Karpas-422 (cell line): ENCODE measurements around the gene STARD7. TPM values are rescaled to one million over a fixed set of nuclear protein-coding genes. Genes with fewer than 3 reads are reported as not detected.
"Not testable (repeated sequence)": the region's sequence is repeated elsewhere in the genome, so short reads cannot be mapped to it uniquely, and the experiment has no call there.

Experiments used
- DNase-seq: peaks from one replicate; pipeline ENCODE4 v3.0.0-alpha.2; 2015
- H2AFZ ChIP-seq: fragments of 200-600 bp; sonication (generic); 2 replicates; pipeline ENCODE4 v1.6.1; 2014; ENCODE audit warnings: antibody characterized with exemption, low read length, mixed read lengths
- H3K27ac ChIP-seq: fragments of 200-600 bp; sonication (generic); 2 replicates; pipeline ENCODE4 v1.5.1; 2014; ENCODE audit warnings: mild to moderate bottlenecking, low read length, moderate library complexity
- H3K27me3 ChIP-seq: fragments of 200-600 bp; sonication (generic); 2 replicates; pipeline ENCODE4 v1.6.1; 2014; ENCODE audit warnings: low read length, mixed read lengths
- H3K36me3 ChIP-seq: fragments of 200-600 bp; sonication (generic); 2 replicates; pipeline ENCODE4 v1.6.1; 2014; ENCODE audit warnings: low read length, mixed read lengths; ENCODE audit not compliant: insufficient read depth
- H3K4me1 ChIP-seq: fragments of 200-600 bp; sonication (generic); 2 replicates; pipeline ENCODE4 v1.6.1; 2014; ENCODE audit warnings: mild to moderate bottlenecking, low read length, mixed read lengths
- H3K4me2 ChIP-seq: fragments of 200-600 bp; sonication (generic); 2 replicates; pipeline ENCODE4 v1.6.1; 2014; ENCODE audit warnings: low read length, low read depth, mild to moderate bottlenecking; ENCODE audit not compliant: poor library complexity, severe bottlenecking
- H3K4me3 ChIP-seq: fragments of 200-600 bp; sonication (generic); 2 replicates; pipeline ENCODE4 v1.5.1; 2014; ENCODE audit warnings: mild to moderate bottlenecking, antibody characterized with exemption, low read length, mixed read lengths
- H3K79me2 ChIP-seq: fragments of 200-600 bp; sonication (generic); 2 replicates; pipeline ENCODE4 v1.6.1; 2014; ENCODE audit warnings: mild to moderate bottlenecking, low read length, mixed read lengths
- H3K9ac ChIP-seq: fragments of 200-600 bp; sonication (generic); 2 replicates; pipeline ENCODE4 v1.6.0; 2014; ENCODE audit warnings: low read length
- H3K9me2 ChIP-seq: fragments of 200-600 bp; sonication (generic), shearing (Covaris generic); replicated peaks from 2 replicates; pipeline ENCODE4 v1.6.0; 2014; ENCODE audit warnings: mild to moderate bottlenecking, low read length, moderate library complexity; ENCODE audit not compliant: insufficient read depth
- H3K9me3 ChIP-seq: fragments of 300-700, 200-600 bp; sonication (generic); 2 replicates; pipeline ENCODE4 v1.6.1; 2014; ENCODE audit warnings: low read length, mixed read lengths
- H4K20me1 ChIP-seq: fragments of 200-600 bp; sonication (generic); 2 replicates; pipeline ENCODE4 v1.6.1; 2014; ENCODE audit warnings: mild to moderate bottlenecking, antibody characterized with exemption, low read length, low read depth; ENCODE audit not compliant: insufficient read depth
- total RNA-seq: library from RNA; depleted of rRNA; stranded (reverse); fragments of >200 nt; shearing (Covaris generic); gene quantifications from 2 replicates; pipeline ENCODE4 v1.2.3, GENCODE V29; 2014; ENCODE audit warnings: low replicate concordance; rRNA removed

The STARD7 gene, protein sequence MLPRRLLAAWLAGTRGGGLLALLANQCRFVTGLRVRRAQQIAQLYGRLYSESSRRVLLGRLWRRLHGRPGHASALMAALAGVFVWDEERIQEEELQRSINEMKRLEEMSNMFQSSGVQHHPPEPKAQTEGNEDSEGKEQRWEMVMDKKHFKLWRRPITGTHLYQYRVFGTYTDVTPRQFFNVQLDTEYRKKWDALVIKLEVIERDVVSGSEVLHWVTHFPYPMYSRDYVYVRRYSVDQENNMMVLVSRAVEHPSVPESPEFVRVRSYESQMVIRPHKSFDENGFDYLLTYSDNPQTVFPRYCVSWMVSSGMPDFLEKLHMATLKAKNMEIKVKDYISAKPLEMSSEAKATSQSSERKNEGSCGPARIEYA
- 140 and 167 TPM in 2 replicates for total RNA-seq

DNA sequence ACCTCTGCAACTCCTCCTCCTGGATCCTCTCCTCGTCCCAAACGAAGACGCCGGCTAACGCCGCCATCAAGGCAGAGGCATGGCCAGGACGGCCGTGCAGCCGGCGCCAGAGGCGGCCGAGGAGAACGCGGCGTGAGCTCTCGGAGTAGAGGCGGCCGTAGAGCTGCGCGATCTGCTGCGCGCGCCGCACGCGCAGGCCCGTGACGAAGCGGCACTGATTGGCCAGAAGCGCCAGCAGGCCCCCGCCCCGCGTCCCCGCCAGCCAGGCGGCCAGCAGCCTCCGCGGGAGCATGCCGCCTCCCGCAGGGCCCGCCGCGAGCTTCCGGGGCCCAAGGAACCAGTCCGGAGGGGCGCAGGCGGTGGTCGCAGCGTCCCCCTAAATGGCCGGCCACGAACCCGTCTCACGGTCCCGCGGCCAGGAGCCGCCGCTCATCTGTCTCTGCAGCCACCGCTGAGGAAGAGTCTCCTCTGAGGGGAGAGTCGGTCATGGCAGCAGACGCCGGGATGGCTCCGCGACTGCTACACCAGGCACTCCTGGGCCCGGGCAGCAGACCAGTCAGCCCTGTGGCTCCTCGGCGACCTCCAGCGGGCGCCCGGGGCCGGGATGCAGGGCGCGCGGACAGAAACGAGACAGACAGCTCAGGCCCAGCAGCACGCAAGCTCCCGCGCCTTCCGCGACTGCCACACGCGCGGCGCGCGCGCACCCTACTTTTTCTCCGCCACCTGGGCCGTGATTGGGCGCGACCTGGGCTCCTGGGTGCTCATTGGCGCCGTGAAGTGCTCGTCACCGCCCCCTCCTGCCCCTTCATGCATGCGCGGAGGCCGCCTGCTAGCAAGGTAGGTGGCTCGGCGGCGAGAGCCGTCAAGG lies at the start of gene STARD7:
TSS of gene STARD7 (minus strand) at position 685 of the 868 bp plus-strand sequence. CDS start at position 292, 393 bp downstream.
- Histone ChIP-seq H2AFZ (0 out of 2 replicates have a peak within 1 kb of the TSS, but pooled peaks have one; percentile 18), H3K9ac (peak within 1 kb of the TSS; percentile 95), H4K20me1 (peaks cover 42% of the 10 kb centered on the region), H3K4me2 (peak within 1 kb of the TSS; percentile 95), H3K9me3 (no peaks in the 10 kb centered on the region), H3K79me2 (peaks cover 92% of the 10 kb centered on the region), H3K4me1 (peaks cover 69% of the 10 kb centered on the region), H3K4me3 (peak within 1 kb of the TSS; percentile 82), H3K27me3 (no peaks in the 10 kb centered on the region), H3K9me2 (no peaks in the 10 kb centered on the region), H3K27ac (peak within 1 kb of the TSS; percentile 72), H3K36me3 (peaks cover 17% of the 10 kb centered on the region; the same call in 1 of the 2 replicates)
- DNase-seq, result peak; percentile 99

DNA sequence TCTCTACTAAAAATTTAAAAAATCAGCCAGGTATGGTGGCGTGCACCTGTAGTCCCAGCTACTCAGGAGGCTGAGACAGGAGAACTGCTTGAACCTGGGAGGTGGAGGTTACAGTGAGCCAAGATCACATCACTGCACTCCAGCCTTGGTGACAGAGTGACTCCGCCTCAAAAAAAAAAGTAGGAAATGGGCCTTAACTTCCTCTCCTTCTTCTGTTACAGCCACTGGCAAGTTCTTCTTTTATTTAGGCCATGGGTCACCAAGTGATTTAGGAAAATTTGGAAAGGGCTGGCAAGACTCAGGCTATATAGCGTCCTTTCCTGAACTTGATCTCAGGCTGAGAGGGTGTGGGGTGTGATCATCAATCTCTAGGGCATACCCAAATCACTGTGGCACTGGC lies 49.1 kb upstream of the STARD7 start:
- H3K9me2 ChIP-seq, H3K4me2 ChIP-seq, DNase-seq, H3K27ac ChIP-seq, H2AFZ ChIP-seq, H3K9ac ChIP-seq, H3K27me3 ChIP-seq, H3K9me3 ChIP-seq, H3K4me3 ChIP-seq: not testable (repeated sequence)
- peaks cover 13% of the 10 kb centered on the region; the same call in 1 of the 2 replicates for H3K36me3 ChIP-seq
- H3K4me1 ChIP-seq, result peaks cover 22% of the 10 kb centered on the region
- H4K20me1 ChIP-seq, result peaks cover 10% of the 10 kb centered on the region; the same call in 1 of the 2 replicates
- peaks cover 60% of the 10 kb centered on the region for H3K79me2 ChIP-seq

DNA sequence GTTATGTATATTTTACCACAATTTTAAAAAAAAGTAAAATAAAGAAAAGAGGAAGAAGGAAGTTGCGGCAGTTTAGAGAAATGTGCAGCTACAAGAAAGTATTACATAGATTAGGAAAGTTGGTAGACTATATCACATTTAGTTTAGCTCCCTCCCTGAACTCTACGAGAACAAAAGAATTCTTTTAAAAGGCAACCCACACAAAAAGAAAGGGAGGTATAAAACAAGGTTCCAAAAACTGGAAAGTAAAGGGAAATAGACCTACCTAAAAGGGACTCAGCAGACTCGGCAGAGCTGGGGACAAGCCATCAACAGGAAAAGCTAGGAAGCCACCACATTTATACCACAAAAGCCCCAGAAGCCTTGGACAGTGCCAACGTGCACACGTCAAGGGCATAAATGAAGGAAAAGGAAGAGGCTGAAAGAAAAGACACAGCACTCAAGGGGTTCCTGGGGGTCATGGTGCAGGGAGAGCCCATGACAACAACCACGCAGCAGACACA lies 48.0 kb upstream of the STARD7 start:
- H2AFZ ChIP-seq, result no peak overlapping the region
- H3K4me1 ChIP-seq, result peaks cover 20% of the 10 kb centered on the region
- peaks cover 51% of the 10 kb centered on the region for H3K79me2 ChIP-seq
- no peaks in the 10 kb centered on the region for H3K9me3 ChIP-seq
- peaks cover 10% of the 10 kb centered on the region; the same call in 1 of the 2 replicates for H4K20me1 ChIP-seq
- H3K27ac ChIP-seq, result no peak overlapping the region
- no peaks in the 10 kb centered on the region for H3K27me3 ChIP-seq
- no peaks in the 10 kb centered on the region for H3K9me2 ChIP-seq
- no peak overlapping the region for H3K4me2 ChIP-seq
- H3K36me3 ChIP-seq, result peaks cover 13% of the 10 kb centered on the region; the same call in 1 of the 2 replicates
- H3K9ac ChIP-seq, result no peak overlapping the region
- no peak for DNase-seq
- H3K4me3 ChIP-seq, result no peak overlapping the region

GRCh38 chr2:96254571-96254970 lies 45.9 kb upstream of the STARD7 start:
- H3K9me2 ChIP-seq, result no peaks in the 10 kb centered on the region
- no peak overlapping the region for H3K27ac ChIP-seq
- H3K4me3 ChIP-seq, result no peak overlapping the region
- H3K9me3 ChIP-seq, result no peaks in the 10 kb centered on the region
- peaks cover 30% of the 10 kb centered on the region for H3K79me2 ChIP-seq
- H3K36me3 ChIP-seq, result peaks cover 13% of the 10 kb centered on the region; the same call in 1 of the 2 replicates
- no peaks in the 10 kb centered on the region for H3K4me1 ChIP-seq
- no peak overlapping the region for H3K9ac ChIP-seq
- no peaks in the 10 kb centered on the region for H4K20me1 ChIP-seq
- DNase-seq, result no peak
- H3K4me2 ChIP-seq, result no peak overlapping the region
- H3K27me3 ChIP-seq, result no peaks in the 10 kb centered on the region
- H2AFZ ChIP-seq, result no peak overlapping the region

DNA sequence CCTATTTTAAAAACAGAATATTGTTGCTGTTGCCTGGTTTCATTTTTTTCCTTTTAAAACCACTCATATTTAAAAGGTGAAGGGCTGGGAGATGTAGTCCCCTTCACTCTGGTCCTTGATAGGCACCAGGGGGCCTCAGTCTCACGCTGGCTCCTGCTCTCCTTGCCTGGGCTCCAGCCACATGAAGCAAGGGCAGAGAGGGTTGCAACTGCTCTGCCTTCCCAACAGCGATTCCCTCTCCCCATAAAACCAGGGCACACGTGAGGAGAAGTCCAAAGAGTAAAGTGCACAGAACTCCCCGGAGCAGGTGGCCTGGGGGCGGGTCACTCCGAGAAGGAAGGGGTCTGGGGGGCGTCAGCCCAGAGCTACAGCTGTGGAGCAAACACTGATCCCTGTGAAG lies 44.4 kb upstream of the STARD7 start:
- H3K27ac ChIP-seq, result no peak overlapping the region
- H4K20me1 ChIP-seq, result no peaks in the 10 kb centered on the region
- no peak overlapping the region for H2AFZ ChIP-seq
- H3K9ac ChIP-seq, result no peak overlapping the region
- peaks cover 14% of the 10 kb centered on the region for H3K79me2 ChIP-seq
- H3K4me2 ChIP-seq, result no peak overlapping the region
- no peaks in the 10 kb centered on the region for H3K9me3 ChIP-seq
- H3K27me3 ChIP-seq, result no peaks in the 10 kb centered on the region
- H3K36me3 ChIP-seq, result peaks cover 13% of the 10 kb centered on the region; the same call in 1 of the 2 replicates
- no peaks in the 10 kb centered on the region for H3K4me1 ChIP-seq
- H3K9me2 ChIP-seq, result no peaks in the 10 kb centered on the region
- no peak for DNase-seq
- no peak overlapping the region for H3K4me3 ChIP-seq

DNA sequence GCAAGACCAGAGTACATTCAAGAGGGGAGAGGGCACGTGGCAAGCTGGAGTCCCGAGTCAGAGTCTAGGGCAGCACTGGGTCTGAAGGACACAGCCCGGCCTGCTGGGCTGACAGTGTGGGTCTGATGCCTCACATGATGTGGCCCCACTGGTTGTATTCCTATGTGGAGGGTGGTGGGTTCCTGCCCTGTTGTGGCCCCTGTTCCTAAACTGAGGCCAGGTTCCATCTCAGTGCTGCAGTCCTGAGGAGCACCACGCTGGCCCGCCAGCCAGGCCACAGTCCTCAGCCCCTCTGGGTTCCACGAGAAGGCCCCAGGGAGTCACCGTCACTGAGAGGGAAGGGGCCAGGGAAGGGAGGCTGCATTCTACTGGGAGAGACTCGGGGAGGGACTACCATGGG lies 43.9 kb upstream of the STARD7 start:
- Histone ChIP-seq H3K4me1 (no peaks in the 10 kb centered on the region), H3K4me3 (no peak overlapping the region), H3K27me3 (no peaks in the 10 kb centered on the region), H3K9me2 (no peaks in the 10 kb centered on the region), H3K4me2 (no peak overlapping the region), H2AFZ (no peak overlapping the region), H3K9me3 (no peaks in the 10 kb centered on the region), H3K9ac (no peak overlapping the region), H3K79me2 (peaks cover 9% of the 10 kb centered on the region), H3K36me3 (peaks cover 13% of the 10 kb centered on the region; the same call in 1 of the 2 replicates), H3K27ac (no peak overlapping the region), H4K20me1 (no peaks in the 10 kb centered on the region)
- DNase-seq, result no peak

- Histone ChIP-seq H3K9me2 (no peaks in the 10 kb centered on the region), H3K4me2 (no peak overlapping the region), H4K20me1 (no peaks in the 10 kb centered on the region), H3K4me1 (no peaks in the 10 kb centered on the region), H3K27me3 (no peaks in the 10 kb centered on the region), H2AFZ (no peak overlapping the region), H3K9ac (no peak overlapping the region), H3K79me2 (peaks cover 5% of the 10 kb centered on the region), H3K27ac (no peak overlapping the region), H3K36me3 (peaks cover 11% of the 10 kb centered on the region; the same call in 1 of the 2 replicates), H3K9me3 (no peaks in the 10 kb centered on the region), H3K4me3 (no peak overlapping the region)
- DNase-seq, result no peak
Observed at GRCh38 chr2:96251721-96252292, 43.2 kb upstream of the STARD7 start.
